HEK293 (cell line): ENCODE results near the gene IGLON5.

Source experiments
- ATF2 ChIP-seq: fragments of 450-650 bp; formaldehyde crosslinking; IDR thresholded peaks from 2 replicates; pipeline ENCODE4 v1.5.1; 2016; ENCODE audit warnings: missing biosample characterization, missing genetic modification characterization, low read depth
- ZNF2 ChIP-seq: fragments of 450-650 bp; formaldehyde crosslinking; IDR thresholded peaks from 2 replicates; pipeline ENCODE4 v1.5.1; 2016; ENCODE audit warnings: missing biosample characterization, missing genetic modification characterization
- ZNF549 ChIP-seq: fragments of 450-650 bp; IDR thresholded peaks from 2 replicates; pipeline ENCODE4 v1.5.1; 2018; ENCODE audit warnings: missing biosample characterization, missing genetic modification characterization, mild to moderate bottlenecking, inconsistent platforms, moderate library complexity

GRCh38 chr19:51296336-51297093 lies 14.9 kb upstream of the IGLON5 start:
- TF ChIP-seq ATF2 (tag by site-specific recombination) (no peak), ZNF549 (tag by site-specific recombination) (no peak), ZNF2 (tag by site-specific recombination) (no peak)
